Activated CD4-positive, alpha-beta T cell treated with anti-CD3 and anti-CD28 coated beads for 4 hours (primary cell): Measurements from ENCODE around the gene SVOPL.

Source experiments
- DNase-seq, 2 donors: peaks; one replicate each; pipeline ENCODE4 v3.0.0-alpha.2; 2020

The SVOPL gene

DNA sequence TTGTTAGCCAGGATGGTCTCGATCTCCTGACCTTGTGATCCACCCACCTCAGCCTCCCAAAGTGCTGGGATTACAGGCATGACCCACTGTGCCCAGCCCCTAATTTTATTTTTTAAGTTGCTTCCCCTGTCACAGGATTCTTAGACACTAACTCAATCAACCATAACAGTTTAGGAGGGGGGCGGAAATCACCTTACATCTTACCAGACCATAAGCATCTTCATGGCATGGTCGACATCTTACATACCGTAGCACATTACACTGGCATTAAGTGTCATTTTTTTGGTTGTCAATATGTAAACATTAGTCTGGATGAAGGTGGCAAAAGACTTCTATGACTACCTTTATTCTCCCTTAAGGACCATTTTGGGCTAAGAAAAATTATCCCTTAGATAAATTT is 145.5 kb downstream of the SVOPL start:
- DNase-seq = no peak

- no peak for DNase-seq
Observed at GRCh38 chr7:138554674-138555073, 146.5 kb downstream of the SVOPL start.

- DNase-seq = no peak
Observed at GRCh38 chr7:138553805-138554204, 147.4 kb downstream of the SVOPL start.

GRCh38 chr7:138551102-138551501 is 150.1 kb downstream of the SVOPL start:
- DNase-seq = no peak

DNA sequence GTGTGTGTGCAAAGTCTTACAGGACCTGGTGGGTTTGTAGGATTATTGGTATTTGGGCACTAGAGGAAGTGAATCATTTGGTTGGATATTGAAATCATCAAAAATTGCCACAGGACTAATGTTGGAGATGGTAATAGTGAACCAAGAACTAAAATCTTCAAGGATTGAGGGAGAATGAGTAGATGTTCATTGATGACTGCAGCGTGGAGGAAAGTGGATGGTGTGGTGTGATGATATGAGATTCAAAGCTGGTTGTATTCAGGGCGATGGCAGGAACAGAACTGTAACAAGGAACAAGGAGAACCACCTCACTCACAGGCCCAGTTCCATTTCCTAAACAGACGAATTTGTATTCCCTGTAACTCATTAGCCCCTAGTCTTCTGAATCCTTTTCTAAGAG is 150.8 kb downstream of the SVOPL start:
- DNase-seq = no peak

- no peak for DNase-seq
Observed at GRCh38 chr7:138549082-138549481, 152.1 kb downstream of the SVOPL start.

DNA sequence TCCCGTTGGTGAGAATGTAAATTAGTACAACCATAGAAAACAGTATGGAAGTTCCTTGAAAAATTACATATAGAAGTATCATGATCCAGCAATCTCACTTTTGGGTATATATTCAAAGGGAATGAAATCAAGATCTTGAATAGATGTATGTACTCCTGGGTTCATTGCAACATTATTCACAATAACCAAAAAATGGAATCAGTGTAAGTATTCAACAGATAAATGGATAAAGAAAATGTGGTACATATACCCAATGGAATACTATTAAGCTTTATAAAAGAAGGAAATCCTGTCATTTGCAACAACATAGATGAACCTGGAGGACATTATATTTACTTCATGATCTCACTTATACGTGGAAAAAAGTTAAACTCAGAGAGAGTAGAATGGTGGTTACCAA is 154.3 kb downstream of the SVOPL start:
- DNase-seq = no peak

GRCh38 chr7:138546064-138546619 is 155.0 kb downstream of the SVOPL start:
- no peak for DNase-seq

DNA sequence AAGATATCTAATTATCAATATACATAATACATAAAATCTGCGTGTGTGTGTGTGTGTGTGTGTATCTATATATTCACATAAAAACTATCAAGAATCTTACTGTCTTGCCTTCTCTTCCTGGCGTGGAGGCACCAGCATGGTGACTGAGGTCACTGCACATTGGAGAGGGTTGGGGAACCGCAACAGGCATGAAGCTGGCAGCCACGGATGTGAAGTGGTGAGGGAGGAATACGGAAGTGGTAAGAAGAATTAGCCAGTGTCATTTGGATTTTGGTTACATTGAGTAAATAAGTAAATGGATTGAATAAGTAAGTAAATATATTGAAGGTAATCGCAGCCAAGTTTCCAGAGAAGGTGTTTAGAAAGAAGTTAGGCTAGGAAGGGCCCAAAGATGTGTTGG is 156.0 kb downstream of the SVOPL start:
- no peak for DNase-seq
